NT2/D1 (cell line): Measurements from ENCODE around the gene ABCA5.

ENCODE experiments used
- SUZ12 ChIP-seq: IDR thresholded peaks from 2 replicates; pipeline ENCODE4 v1.6.1; 2011; ENCODE audit not compliant: insufficient read length, insufficient read depth; ENCODE audit errors: extremely low read depth
- YY1 ChIP-seq: IDR thresholded peaks from 2 replicates; pipeline ENCODE4 v1.6.1; 2011; ENCODE audit not compliant: insufficient read length, insufficient read depth
- ZNF274 ChIP-seq: IDR thresholded peaks from 2 replicates; pipeline ENCODE4 v1.6.1; 2011; ENCODE audit warnings: mild to moderate bottlenecking, low read depth, low read length

- TF ChIP-seq SUZ12 (no peak), YY1 (no peak), ZNF274 (no peak)
These were observed 96.0 kb downstream of the ABCA5 start for GRCh38 chr17:69230939-69231338.
